ENCODE data around the gene LORICRIN.

The LORICRIN gene

DNA sequence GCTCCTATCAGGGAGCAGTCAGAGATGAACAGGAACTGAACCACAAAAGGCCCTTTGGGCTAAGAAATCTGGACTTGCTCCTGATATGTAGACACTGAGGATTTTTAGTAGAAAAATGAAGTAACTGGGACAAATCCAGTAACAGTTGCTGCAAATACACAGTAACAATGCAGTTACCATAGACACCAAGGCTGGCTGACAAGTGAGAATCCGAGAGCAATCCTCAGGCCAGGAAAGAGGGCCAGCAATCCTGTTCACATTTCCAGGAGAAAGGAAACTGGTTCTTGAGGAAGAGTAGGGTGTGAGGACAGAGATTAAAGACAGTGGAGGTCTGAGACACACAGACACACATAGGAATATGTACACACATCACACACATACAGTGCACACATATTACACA, 9.3 kb upstream of the LORICRIN start:
- DNase-seq (ENCODE audit: low read depth): no peak

DNA sequence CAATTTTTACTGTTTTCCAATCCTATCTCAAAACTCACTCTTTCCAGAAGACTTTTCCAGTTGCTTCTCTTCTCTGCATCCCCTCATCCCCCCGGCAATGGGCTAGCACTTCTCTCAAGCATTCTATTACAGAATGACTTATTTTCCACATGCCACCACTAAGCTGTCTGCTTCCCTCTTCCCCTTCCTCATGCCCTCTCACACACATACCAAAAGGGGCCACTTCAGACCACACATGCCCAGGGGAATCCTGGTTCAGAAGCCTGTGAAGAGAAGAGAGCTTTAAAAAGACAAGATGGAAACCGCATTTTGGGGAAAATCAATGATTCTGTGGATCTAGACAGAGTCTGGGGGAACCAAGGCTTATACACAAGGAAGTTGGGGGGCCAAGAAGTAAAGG, 8.4 kb upstream of the LORICRIN start:
- DNase-seq (ENCODE audit: low read depth): no peak

DNA sequence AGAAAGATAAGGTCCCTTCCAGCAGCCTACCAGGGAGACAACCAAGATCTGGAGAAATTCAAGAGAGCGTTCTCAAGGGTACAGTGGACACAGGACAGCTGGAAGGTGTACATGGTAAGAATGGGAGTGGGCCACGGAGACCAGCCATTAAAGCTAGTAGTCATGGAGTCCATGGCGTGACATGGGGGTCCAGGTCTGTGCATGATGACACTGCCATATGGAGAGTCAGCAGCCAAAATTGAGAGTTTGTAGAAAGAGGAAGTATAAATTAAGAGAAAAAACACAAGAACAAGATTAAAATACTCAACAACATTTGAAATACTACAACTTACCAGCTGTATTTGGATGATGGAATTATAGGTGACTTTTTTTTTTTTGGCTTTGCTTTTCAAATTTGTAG, 7.9 kb upstream of the LORICRIN start:
- DNase-seq (ENCODE audit: low read depth): no peak

DNA sequence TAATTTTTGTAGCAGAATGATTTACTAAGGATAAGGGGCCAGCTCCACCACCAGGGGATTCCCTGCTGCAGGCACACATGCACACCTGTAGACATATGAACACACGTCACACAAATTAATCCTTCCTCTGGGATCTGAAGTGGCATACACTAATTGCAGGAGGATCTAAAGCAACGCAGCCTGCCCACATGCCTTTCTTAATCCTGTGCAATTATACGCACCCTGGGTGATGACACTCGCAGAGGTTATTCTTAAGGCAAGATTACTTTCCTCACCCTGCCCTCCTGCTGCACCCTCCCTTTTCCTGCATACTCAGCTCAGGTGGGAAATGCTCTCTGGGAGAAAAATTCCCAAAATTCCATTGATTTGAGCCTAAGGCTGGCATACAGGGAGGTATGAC, 7.5 kb upstream of the LORICRIN start:
- DNase-seq (ENCODE audit: low read depth): no peak

DNA sequence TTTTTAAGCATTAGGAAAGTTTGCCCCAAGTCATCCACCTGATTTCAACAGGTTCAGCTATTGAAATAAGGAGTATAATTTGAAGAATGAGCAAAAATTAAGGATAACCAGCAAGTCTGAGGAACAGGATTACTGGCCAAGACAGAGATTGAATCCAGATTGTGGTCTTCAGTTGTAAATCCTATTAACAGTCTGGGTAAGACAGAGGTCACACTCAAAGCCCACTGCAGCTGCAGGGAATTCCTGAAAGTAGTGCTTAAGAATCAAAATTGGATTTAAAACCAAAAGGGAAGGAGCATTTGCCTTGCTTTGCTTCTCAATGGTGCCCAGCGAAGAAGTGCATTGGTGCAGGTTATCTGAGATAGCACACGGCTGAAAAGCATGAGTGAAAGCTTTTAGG, 6.4 kb upstream of the LORICRIN start:
- no peak for DNase-seq (ENCODE audit: low read depth)

DNA sequence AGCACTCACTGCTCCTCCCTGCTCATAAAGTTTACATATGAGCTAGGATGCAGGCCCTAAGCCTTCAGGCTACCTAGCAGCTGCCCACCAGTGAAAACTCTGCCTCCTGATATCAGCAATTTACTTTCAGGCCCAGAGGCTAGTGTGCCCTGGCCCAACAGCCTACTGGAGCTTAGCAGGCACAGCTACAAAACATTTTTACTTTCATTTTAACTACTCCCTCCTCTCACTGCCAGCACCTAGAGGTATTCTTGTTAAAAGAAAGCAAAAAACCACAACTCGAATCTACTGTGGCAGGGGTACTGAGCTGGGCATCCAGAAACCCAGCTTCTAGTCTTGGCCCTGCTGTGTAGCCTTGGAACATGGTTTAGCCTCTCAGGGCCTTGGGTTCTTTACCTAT, 5.8 kb upstream of the LORICRIN start:
- DNase-seq (ENCODE audit: low read depth): no peak

DNA sequence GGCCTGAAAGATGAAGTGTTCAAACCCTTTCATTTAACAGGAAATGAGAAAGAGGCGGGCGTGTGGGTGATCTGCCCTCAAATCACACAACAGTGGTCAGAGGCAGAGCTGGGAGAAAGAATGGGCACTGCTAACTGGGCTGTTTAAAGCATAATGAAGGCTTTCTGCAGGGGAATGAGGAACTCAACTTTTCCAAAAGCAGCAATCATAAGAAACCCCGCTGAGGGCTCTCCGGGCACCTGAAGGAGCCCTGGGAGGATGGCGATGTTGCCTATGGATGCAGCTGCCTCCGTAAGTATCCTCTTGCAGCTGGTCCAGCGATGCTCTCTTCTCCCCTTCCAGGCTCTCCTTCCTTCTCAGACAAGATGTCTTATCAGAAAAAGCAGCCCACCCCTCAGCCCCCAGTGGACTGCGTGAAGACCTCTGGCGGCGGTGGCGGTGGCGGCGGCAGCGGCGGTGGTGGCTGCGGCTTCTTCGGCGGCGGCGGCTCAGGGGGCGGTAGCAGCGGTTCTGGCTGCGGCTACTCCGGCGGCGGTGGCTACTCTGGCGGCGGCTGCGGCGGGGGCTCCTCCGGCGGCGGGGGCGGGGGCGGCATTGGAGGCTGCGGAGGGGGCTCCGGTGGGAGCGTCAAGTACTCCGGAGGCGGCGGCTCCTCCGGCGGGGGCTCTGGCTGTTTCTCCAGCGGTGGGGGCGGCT, 1.2 kb downstream of the LORICRIN start:
- DNase-seq (ENCODE audit: low read depth): peak; percentile 1

DNA sequence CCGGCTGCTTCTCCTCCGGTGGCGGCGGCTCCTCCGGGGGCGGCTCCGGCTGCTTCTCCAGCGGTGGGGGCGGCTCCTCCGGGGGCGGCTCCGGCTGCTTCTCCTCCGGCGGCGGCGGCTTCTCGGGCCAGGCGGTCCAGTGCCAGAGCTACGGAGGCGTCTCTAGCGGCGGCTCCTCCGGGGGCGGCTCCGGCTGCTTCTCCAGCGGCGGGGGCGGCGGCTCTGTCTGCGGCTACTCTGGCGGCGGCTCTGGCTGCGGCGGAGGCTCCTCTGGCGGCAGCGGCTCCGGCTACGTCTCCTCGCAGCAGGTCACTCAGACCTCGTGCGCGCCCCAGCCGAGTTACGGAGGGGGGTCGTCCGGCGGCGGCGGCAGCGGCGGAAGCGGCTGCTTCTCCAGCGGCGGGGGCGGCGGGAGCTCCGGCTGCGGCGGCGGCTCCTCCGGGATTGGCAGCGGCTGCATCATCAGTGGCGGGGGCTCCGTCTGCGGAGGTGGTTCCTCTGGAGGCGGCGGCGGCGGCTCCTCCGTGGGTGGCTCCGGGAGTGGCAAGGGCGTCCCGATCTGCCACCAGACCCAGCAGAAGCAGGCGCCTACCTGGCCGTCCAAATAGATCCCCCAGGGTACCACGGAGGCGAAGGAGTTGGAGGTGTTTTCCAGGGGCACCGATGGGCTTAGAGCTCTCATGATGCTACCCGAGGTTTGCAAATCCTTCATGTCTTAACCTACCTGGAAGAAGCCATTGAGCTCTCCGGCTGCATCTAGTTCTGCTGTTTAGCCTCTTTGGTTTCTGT, 2.0 kb downstream of the LORICRIN start:
- peak; percentile 2 for DNase-seq (ENCODE audit: low read depth)

DNA sequence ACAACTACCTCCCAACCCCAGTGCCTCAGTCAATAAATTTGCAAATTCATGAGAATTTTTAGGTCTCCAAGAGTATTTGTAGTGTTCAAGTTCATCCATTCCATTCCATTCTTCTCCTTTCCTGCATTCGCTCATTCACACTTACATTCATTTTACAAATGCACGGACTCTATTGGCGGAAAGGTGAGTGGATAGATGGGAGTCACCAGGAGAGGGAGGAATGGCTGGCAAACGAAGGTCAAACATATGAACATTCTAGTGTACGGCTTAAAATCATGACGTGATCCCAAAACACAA, 2.5 kb downstream of the LORICRIN start:
- DNase-seq (ENCODE audit: low read depth): no peak

DNA sequence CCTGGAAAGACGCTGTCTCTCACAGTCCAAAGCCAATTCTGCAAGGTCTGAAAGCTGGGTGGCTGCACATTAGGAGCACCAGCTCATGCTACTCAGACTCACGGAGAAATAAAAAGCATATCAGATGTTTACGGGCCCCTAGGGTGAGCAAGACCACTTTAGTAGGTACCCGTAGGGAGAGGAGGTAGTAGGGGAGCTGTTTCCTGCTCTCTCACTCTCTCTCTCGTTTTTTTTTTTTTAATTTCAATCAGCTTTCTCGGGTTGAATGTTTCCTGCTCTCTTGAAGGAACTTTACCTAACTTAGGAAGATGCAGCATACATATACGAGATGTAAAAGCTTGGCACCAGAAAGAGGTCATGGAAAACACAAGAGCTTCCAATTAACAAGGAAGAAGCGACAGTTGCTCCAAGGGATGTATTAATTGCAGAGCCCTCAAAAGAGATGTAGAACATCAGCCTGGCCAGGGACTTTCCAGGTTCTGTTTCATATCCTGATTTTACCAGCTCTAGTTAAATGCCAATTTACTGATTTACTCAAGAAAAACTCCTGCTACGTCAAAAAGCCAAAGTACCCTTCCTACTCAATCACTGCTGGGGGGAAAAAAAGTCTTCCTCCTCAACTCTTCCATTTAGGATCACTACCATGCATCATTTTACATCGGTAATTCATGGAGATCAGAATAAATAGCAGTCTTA, 3.1 kb downstream of the LORICRIN start:
- DNase-seq (ENCODE audit: low read depth): no peak

DNA sequence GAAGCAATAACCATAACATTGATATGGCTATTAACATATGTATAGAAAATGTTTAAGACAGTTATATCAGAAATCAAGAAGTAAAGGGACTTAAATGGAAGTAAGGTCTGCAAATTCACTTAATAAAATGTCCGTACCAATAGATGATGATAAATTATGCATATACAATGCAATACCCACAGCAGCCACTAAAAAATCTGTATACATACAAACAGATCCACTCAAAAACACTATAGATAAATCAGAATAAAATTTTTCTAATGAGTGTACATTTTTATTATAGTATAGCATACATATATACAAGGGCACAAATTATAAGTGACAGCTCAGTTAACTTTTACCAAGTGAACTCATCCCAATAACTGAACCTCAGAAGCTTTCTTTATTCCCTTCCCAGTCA, 6.0 kb downstream of the LORICRIN start:
- no peak for DNase-seq (ENCODE audit: low read depth)

DNA sequence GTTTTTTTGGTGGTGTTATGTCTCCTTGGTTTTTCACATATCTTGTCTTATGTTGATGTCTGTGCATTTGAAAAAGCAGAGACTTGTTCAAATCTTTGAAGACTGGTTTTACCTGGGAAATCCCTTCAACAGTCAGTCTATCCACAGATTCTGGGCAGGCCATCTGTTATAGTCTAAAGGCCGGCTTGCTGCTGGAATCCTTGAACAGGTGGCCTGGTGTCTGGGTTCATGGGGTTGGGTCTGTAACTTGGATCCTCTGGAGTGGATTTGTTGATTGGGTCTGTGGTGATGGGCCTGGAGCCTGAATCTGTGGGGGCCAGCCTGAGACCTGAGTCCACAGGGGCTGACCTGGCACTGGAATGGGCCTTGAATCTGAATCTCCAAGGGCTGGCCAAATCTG, 12.2 kb downstream of the LORICRIN start:
- no peak for DNase-seq (ENCODE audit: low read depth)

DNA sequence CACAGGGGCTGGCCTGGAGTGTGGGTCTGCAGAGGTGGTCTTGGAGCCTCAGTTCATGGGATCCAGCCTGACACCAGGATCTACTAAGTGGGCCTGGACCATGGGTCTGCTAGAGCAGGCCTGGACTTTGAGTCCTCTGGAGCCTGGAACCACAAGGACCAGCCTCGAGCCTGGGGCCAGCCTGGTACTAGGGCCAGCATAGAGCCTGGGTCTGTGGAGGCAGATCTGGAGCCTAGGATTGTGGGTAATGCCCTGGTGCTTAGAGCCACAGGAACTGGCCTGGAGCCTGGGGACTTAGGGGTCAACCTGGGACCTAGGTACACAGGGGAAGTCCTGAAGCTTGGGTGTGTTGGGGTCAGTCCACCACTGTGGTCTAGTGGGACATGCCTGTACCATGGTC, 12.7 kb downstream of the LORICRIN start:
- no peak for DNase-seq (ENCODE audit: low read depth)

DNA sequence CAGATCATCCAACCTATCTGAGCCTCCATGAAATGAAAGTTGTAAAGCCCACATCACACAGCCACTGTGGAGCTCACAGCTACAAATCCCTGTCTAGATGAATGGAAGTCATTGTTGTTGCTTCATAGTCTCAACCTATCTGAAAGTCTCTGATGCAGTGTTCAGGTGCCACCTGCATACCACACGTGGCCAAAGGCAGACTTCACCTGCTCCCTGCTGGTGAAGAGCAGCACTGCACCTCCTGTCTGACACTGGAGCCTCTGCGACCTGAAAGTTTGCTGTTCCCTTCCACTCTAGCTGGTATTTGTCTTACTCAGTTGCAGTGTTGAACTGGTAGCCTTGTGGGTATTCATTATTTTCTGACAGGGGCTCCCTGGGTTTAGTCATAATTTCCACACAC, 18.4 kb downstream of the LORICRIN start:
- DNase-seq (ENCODE audit: low read depth): no peak

DNA sequence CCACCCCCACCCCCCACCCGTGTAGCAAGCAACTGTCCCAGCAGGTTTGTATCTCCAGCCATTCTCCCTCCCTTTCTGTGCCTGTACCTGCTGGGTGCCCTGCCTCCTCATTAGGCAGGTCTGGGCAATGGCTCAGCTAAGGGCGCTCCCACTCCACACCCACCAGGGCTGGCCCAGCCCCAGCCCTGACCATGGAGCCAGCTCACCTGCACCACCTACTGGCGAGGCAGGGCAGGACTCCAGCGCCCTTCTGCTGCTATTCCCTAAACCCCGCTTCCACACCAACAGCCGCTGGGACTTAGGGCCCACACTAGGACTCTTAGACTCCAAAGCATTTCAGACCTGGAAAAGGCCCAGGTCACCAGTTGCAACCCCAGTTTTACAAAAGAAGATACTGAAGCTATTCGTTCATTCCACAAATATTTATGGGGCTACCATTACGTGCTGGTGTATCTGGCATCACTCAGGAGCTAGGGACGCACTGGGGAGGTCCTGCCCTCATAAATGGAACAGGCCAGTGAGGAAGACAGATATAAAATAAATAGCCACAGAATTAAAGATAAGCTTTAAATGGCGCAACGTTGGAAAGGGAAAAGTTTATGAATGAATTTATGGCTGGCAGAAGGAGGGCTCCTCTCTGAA, 29.3 kb downstream of the LORICRIN start:
- no peak for DNase-seq (ENCODE audit: low read depth)

DNA sequence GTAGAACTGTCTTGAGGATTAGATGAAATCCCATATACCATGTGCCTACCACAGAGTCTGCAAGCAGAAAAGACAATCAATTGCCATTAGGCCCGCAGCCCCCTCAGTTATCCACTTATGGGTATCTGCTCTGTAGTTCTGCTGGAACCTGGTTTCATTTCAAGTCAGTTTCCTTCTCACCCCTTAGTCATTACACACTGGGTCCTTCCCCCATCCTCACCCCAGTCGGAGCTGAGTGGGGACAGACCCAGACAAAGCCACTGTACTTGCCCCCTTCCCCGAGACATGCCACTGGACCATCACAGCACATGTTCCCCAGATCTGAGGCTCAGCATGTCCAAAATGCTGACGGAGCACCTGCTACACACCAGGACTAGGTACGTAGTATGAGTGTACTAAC, 32.0 kb downstream of the LORICRIN start:
- DNase-seq (ENCODE audit: low read depth): no peak

DNA sequence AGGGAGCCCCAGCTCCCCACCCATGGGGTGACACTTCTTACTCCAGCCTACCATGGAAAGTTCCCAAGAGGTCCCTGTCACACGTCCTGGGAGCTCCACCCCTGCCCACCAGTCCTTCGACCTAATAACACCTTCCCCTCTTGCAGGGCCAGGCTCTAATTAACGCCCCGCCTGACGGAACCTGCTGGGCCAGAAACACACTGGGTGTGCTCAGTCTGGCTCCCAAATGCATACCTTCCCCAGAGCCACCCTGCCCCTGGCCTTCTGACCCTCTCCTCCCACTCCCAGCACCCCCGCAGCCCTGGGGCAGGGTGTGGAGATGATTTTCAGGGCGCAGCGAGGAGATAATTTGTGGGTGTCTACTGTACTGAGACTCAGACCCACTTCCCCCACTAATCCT, 32.7 kb downstream of the LORICRIN start:
- DNase-seq (ENCODE audit: low read depth): no peak

DNA sequence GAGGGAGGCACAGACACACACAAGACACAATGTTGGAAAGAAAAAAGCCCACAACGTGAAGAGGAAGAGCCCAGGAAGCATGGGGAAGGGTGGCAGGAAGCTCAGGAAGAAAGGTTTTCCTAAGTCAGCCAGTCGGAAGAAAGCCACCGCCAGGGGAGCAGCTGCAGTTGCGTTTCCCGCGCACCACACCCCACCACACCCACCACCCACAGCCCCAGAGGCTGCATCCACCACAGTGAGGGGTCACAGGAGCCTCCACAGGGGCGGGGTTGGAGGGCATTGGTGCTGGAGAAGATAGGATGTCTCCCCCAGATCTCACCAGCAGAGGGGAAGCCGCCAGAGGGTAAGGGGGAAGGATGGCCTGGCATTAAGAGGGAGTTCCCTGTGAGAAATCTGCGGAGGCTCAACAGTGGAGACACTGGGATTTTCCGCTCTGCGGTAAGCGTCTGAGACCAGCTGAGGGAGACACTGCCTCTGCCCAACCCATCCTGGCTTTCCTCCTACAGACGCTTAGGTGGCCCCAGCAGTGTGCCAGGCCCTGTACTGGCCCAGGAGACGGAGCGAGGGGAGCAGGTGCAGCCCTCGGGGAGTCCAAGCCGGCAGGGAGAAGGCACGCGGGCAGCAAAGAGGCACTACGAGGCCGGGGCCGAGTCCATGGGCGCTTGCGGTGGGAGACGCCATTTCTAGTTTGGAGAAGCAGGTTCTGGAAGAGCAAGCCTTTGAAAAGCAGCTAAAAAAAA, 33.4 kb downstream of the LORICRIN start:
- DNase-seq (ENCODE audit: low read depth): no peak

DNA sequence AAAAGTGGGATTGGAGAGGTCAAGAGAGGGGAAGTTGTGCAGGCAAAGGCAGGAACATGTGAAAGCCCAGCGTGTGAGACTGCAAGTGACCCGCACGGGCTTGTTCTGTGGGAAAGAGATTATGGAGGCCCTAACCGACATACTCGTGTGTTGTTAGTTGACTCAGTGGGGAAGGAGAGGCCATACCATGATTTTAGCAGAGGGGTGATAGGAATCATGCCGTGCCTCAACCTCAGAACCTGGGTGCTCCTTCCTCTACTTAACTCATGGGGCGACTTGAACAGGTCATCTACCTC, 33.9 kb downstream of the LORICRIN start:
- DNase-seq (ENCODE audit: low read depth): no peak

DNA sequence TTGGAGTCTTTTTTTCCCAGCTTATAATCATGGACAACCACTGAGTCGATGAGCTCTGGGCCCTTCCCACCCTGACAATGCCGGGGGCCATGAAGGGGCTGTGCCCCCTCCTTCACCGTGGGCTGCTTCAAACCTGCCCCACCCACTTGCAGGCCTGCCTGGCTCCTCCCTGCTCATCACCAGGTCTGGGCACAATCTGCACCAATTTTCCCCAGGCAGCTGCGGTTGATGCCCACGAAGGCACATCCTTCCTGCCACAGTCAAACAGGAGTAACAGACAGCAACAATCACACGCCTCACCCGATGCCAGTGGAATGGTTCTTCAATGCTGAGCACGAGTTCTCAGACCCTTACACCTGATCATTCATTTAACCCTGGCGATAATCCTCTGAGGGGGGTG, 34.4 kb downstream of the LORICRIN start:
- DNase-seq (ENCODE audit: low read depth): no peak

DNA sequence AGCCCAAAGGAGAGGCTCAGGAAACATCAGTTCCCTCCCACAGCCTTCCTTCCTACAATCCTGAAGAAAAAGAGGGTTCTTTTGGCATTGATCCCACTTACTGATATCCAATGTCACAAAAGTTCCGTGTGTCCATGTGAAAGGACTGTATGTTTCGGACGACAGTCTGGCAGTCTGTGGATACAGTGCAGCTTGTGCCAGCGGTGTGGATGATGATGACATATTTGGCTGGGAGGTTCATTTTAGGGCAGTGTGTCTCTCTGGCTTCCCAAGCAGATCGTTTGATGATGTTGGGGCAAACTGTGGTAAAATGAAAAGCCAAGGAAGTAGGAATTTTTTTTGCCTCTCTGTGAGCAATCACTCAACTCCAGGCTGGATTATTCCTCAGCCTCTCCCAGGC, 42.8 kb downstream of the LORICRIN start:
- DNase-seq (ENCODE audit: low read depth): no peak

DNA sequence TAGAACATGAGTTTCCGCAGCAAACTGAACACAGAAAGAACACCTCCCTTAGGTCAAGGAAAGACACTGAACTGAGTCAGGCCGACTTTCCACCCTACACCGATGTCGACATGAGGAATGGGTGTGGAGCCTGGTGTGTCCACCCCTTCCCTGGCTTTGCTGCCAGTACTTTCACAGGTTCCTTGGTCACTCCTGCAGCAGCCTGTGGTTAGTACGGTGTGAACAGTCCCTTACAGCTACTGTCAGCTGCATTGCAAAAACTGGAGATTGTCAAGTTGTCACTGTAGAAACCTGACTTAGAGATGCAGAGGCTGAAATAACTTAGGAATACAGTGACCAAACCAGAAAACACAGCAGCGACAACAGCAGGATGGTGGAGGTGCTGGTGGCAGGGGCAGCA, 46.2 kb downstream of the LORICRIN start:
- DNase-seq (ENCODE audit: low read depth): no peak

All from activated T-helper 1 cell treated with Interleukin-2 at 50 U/mL for 16 hours (primary cell).